NCI-H226 (cell line): Measurements from ENCODE around the gene SMARCD2.
A peak's percentile ranks its signal among the peaks of the same experiment; 100 is the strongest.

ENCODE experiments used
- DNase-seq: peaks from one replicate; pipeline ENCODE4 v3.0.0-alpha.2; 2015

Gene SMARCD2

DNA sequence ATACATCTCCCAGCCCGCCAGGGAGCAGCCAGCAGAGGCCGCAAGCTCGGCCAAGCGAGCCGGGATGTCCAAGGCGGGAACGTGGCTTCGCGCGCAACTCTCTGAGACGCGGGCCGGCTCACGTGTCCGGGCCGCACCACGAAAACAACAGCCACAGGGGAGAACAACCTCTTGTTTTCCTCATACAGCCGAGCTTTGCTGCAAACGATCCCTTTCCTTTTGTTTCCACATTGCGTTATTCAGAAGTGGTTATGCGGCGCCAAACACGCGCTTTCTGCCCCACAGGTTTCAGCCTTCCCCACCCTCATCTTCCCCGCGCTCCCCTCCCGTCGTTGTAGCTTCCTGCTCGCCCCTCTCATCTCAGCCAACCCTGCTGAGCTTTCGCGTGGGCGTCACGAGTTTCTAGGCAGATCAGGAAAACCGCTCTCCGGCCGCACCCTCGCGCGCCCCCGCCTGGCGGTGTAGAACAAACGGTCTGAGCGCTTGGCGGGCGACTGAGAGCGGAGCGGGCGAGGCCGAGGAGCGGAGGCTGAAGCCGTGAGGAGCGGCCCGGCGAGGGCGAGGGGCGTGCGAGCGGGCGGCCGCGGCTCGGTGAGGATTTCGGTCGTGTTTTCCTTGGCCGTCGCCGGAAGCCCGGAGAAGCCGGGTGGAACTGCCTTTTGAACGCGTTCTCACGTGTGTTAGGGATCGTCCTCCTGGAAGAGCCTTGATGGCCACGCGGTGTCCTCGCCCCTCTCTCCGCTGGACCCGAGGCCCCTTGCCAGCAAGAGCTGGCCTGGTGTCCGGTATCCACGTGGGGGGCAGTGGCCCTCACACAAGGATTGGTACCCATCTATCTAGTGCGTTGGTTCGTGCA lies 6.6 kb upstream of the SMARCD2 start:
- DNase-seq = peak; percentile 54

DNA sequence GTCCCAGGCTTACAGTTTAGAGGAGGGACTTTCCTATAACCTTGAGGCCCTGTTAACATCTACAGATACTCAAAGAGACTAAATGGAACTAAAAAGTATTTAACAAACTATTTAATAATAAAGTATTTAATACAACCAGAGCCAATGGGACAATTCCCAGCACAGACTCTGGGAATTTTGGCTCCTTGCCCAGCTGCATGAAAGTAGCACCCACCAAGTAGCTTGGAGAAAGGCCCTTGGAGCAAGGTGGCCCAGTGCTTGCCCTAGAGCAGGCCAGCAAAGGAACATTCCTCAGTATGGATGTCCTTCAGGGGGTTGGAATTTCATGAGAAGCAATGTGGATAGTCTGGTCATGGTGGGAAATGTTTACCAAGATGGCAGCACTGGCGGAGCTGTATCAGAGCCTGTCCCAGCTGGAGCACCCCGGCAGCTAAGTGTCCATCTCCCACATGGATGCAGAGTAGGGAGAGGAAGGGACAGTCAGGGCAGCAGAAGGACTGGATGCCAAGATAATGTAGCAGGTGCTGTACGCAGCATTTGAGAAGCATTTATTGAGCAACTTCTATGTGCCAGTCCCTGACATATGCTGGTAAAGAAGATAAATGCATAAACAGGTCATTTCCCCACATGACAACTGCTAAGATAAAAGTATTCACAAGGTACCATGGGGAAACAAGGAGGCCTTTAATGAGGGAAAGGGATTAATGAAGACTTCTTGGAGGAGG lies 5.2 kb upstream of the SMARCD2 start:
- no peak for DNase-seq

DNA sequence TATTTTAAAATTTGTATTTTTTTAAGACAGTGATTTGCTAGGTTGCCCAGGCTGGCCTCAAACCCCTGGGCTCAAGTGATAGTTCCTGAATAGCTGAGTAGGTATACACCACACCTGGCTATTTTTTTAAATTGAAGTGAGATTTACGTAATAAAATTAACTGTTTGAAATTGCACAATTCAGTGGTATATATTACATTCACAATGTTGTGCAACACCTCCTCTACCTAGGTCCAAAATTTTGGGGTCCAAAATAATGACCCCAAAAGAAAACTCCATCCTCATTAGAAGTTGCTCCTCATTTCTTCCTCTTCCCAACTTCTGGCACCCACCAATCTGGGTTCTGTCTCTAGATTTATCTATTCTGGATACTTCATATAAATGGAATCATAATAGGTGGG lies 3.0 kb upstream of the SMARCD2 start:
- DNase-seq = no peak

DNA sequence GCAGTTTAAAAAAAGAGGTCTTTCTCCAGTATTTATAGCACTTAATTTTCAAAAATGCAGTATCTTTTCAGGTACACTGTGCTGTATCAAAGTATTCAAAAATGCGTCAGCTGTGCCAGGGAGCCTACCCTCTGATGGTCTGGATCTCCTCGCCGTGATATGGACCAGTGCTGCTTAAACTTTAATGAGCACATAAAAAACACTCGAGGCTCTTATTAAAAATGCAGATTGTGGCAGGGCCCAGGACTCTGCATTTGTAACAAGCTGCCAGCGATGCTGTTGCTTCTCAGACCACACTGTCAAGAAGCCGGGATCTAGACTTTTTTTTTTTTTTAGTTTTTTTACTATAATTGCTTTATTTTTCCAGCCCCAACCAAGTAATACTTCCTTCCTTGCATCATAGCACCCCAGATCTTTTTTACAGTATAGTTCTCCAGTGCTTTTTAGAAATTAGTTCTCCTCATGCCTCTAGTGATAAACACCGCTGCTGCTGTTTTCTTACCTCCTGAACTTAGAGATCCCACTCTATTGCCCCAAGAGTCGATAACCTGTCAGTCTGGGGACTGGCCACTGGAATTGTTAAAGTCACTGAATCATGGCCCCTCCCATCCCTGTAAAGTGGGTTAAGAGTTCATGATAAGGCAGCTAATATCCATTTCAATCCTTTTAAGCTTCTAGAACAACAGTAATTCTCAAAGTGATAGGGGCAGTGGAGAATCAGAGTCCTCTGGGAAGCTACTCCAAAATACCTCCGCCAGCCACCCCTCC lies 1.6 kb upstream of the SMARCD2 start:
- DNase-seq = no peak

DNA sequence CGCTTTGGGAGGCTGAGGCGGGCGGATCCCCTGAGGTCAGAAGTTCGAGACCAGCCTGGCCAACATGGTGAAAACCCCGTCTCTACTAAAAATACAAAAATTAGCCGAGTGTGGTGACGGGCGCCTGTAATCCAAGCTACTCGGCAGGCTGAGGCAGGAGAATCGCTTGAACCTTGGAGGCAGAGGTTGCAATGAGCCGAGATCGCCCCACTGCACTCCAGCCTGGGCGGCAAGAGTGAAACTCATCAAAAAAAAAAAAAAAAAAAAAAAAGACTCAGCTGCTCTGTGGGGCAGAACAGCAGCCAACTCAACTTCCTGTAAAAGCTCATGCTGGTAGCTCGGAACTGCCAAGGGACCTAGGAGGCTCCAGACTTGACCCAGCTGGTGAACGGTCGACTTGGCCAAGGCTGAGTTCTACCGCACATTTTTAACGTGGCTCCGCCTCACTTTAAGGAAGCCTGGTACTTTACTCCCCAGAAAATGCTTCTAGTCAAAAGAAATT lies 953 bp upstream of the SMARCD2 start:
- DNase-seq = peak; percentile 38

DNA sequence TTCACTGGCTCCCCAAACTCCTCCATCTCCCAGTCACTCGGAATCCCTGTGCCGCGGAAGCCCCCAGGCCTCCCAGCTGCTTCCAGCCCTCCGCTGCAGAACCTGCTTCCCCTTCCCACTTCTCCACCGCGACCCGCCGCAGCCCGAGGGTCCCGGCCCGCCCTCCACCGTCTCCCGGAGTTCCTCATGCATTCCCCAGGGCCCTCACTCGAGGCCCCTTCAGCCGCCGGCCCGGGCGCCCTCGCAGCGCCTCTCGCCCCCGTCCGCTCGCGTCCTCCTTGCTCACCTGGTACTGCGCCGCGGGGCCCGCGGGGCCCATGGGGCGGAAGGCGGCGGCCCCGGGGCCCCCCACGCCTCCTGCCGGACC lies 329 bp downstream of the SMARCD2 start:
- no peak for DNase-seq

DNA sequence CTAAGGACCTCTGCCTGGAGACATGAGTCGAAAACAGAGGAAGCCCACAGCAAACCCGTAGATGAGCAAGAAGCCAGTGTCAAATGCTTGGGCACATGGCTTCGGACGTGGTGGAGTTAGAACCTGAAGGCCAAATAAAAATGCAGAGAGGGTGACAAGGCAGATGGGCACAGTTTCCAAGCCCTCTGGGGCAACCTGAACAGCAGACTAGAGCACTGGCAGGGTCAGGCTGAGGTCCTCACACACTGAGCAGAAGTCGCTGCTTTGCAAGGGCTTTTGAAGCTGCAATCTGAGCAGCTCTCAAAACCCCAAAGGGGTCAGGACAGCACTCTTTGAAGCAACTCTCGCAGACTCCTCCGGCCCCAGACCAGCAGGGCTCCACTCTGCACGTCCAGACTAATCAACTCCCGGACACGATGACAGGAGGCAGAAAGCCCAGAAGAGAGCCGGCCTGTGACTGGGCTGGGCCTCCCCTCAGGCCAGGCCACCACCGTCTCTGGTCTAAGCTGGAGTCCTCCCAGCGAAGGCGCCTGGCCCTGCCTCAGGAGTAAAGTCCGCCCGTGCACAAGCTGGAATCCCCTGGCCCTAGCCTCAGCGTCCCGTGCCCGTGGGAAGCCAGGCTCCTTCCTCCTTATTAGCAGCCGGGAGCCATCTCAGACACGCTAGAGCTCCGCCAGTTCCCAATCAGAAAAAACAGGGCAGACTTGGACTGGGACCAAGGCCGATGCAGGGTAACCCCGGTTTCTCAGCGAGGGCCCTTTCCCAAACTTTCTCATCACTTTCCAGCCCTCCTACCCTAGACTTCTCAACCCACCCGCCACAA lies 924 bp downstream of the SMARCD2 start:
- DNase-seq = peak; percentile 13

DNA sequence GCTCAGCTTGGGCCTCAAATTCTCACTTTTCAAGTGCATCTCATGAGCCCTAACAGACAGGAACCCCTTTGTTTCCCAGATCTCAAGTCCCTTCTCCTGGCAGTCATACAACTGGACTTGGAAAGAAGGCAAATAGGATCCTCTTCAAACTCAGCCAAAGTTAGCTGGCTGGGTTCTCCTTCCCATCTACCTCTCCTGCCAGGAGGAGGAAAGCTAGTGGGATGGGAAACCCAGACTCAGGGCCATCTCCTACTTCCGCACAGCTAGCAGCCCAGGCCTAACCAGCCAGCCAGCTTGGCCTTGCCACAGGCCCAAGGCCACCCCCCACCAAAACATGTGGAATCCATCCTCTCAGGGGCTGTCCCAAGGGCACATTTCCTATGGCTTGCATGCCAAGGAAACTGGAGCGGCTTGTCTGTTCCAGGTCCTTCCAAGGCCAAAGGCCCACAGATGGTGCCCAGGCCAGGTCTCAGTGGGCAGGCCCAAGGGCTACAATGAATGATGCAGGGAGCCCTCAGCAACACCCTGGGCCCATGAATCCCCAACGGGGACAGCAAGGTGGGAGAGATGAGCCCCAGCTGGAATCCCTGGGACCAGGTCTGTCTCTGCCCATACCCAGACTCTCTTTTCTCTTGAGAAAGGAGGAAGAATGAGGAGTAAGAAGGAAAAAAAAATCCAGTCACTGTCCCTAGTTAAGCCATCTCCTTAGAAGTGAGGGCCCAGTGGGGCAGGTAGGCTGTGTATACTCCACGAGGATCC lies 1.7 kb downstream of the SMARCD2 start:
- no peak for DNase-seq

DNA sequence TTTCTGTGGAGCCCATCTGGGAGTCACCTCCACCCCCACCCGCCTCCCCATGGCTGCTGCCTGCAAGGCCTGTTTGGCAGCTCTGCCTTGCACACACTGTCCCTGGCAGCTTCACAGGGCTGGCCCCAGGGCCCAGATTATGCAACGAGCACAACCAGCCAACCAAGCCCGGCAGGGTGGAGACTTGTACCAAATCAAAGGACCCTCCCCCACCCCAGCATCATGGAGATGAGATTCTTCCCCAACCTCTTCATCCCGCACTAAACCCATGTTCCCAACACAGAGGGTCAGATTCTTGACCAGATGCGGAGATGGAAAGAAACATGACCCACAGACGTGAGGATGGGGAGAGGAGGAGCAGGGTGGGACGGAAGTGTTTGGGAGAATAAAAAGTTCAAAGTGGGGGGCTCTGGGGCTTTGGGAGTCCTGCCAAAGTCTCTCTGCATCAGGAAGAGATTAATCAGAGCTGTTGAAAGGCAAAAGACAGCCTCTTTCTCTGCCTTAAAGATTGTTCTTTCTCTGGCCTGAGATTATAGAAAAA lies 3.8 kb downstream of the SMARCD2 start:
- peak; percentile 26 for DNase-seq

DNA sequence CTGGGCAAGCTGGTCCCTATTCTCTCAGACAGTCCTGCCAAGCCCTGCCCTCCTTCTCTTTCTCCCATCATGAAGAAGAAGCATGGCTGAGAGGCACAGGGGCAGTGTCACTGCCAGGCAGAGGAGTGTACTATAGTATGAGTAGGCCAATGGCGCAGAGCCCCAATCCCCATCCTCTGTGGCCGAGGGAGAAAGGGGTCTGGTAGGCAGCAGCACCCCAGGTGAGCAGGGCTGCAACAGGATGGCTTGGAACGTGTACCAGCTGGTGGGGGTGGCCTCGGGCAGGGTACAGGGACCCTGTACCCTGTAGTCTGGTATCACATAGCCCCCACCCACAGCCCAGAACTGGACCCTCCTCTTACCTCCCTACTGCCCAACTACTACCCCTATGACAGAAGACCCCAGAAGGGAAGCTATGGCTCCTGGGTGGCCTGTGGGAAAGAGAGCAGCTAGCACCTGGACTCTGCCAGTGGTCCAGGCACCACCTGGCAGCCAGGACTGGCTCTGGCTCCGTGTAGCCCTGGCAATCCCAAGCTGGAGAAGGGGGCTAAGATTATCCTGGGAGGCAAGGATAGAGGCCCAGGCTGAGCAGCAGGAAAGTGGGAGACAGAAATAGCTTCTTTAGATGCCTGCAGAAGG lies 4.4 kb downstream of the SMARCD2 start:
- DNase-seq = no peak

DNA sequence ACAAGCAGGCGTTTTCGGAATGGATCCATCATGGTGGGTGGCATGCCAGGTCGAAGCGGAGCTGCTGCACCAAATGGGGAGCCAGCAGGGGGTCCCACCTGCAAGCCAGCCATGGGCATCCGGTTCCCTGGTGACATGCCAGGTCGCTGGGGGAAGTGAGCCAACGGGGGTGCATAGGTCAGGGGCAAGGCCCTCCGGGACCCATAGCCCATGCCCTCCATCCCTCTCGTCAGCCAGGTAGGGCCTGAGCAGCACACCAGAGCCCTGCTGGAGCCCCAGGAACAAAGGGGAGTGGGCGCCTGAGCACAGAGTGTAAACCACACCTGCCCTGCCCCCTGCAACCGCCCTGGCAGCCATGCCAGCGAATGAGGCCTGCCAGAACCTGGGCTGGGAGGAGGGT lies 5.0 kb downstream of the SMARCD2 start:
- no peak for DNase-seq

DNA sequence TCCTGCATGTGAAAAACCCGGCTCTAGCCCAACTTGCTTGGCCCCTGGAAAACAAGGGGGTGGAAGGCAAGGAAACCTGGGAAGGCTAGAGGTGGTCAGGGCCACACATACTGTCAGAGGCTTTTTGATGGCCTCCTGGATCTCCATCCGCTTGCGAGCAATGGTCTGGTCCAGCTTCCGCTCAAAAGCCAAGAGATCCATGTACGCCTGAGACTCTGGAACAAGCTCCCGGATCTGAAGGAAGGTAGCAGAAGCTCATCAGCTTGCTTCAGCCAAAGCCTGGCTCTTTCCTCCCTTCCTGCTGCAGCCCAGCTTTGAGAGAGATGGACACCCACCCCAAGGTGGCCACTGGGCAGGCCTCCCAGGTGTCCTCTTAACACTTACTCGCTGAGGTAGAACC lies 5.7 kb downstream of the SMARCD2 start:
- DNase-seq = no peak

DNA sequence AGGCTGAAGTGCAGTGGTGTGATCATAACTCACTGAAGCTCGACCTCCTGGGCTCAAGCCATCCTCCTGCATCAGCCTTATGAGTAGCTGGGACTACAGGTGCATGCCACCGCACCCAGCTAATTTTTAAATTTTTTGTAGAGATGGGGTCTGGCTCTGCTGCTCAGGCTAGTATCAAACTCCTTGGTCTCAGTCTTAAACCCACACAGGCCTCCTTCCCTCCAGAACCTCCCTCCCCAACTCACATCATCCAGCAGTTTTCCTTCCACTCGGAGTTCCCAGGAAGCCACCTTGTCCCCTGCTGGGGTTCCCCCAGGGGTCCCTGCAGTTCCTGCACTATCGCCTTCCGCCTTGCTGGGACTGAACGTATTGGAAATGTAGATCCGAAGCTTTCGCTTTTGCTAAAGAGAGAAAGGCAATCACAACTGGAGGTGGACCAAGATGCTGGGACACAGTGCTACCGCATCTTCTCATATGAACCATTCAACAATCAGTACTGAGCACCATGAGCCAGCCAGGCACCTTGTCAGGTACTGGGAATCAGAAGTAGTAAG lies 7.2 kb downstream of the SMARCD2 start:
- no peak for DNase-seq

DNA sequence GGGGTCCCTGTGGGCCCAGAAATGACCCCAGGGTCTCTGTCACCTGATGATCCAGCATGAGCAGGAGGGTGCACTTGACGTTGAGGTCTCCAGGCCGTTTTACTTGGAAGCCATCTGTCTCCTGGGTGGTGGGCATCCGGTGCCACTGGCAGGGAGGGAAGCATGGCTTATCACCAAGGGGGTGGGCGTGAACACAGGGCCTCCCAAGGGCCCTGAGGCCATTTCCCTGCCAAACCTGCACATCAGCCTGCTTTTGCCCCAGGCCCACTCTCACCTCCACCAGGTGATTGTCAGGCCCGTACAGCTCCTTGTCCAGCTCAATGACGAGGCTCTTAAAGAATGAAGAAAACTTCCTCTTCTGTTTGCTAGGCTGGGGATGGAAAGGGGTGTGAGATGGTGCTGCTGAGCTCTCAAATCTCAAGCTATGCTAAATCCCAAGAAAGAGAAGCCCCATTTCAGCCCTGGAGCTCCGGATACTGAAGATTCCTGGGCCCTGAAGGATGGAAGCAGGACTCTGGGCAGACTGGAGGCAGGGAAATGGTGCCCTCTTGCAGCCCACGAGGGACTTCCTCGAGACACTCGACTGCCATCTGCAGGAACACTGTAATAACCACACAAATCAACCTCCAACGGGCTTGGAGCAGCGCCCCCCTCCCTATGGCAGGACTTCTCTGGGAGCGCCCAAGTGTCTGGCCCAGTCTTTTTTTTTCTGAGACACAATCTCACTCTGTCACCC lies 7.9 kb downstream of the SMARCD2 start:
- peak; percentile 68 for DNase-seq

DNA sequence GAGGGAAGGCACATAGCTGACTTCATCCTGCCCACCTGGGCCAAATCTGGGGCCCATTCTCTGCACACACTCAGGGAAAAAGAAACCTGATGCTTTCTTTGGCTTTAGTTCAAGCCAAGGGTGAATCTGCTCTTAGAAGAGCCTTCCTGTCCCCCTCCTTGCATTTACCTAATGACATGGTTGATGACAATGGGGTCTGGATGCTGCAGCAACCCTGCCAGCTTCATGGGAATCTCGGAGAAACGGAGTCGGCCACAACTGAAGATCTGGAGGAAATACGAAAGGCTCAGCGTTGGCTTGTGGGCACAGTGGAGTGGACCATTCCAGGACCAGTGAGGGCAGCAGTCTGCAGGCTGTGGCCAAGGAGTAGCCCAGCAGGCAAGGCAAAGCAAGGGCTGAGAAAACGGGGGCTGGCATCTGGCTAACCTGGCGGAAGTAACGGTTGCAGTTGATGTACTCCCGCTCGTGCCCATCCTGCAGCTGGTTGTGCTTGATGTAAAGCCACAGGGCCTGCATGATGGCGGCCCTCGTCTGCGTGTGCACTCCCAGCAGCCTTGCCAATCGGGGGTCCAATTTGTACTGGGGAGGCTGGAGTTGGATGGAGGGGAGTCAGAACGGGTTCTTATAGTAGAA lies 8.6 kb downstream of the SMARCD2 start:
- no peak for DNase-seq

DNA sequence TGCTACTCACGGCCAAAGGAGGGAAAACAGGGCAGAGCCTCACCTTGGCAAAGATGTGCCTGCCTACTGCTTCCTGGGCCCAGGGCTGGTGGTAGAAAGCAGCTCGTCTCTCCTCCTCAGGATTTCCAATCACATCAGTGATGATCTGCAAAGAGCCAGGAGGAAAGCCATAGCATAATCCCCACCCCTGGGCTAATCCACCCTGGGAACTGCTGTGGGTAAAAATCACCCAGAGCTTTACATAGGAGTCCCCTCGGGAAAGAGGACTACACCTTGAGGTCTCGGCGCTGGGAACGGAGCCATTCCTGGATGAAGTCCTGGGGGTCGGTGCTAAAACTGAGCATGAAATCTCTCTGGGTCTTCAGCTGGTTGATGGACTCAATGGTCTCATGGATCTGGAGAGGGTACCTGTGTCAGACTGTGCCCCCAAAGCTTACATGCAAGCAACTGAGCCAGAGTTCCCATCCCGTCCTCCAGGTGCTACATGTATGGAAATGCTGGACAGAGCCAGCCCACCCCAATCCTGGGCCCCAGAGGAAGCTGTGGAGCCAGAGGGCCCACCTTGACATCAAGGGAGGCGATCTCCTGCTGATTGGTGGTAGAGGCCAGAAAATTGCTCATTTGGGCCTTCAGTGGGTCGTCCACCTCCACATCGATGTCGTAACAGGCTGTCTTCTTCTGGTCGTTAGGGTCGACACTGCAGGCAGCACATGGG lies 9.3 kb downstream of the SMARCD2 start:
- no peak for DNase-seq

DNA sequence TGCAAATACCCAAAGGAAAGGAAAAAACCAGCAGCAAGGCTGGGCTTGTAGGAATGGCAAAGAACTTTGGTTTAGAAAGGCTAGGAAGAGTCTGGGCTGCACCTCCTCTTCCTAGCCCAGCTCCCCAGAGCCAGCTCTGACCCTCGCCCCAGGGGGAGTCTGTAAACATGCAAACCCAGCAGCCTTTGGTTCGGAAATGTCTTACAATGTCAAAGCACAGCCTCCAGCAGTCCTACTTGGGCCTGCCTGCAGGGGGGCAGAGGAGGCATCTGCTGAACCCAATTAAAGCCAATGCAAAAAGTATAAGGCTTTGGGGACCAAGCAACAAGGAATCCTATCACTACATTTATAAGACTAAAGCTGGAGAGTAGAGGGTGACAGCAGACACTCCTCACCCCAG lies 10.0 kb downstream of the SMARCD2 start:
- no peak for DNase-seq

DNA sequence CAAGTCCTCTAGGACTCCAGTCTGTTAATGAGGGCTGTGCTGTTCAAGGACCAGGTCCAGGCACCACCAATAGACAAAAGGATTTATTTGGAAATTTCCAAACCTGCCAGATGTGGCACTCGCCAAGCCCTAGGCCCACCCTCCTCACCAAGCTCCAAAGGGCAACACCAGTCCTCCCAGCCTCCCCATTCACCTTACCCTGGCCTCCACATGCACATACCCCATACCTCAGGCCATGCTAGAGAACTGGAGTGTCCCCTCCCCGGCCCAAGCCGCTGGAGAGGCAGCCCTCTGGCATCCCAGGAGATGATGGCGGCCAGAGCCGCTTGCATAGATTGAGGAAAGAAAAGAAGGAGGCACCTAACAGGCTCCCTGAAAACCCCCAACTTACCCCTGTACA lies 10.5 kb downstream of the SMARCD2 start:
- no peak for DNase-seq

DNA sequence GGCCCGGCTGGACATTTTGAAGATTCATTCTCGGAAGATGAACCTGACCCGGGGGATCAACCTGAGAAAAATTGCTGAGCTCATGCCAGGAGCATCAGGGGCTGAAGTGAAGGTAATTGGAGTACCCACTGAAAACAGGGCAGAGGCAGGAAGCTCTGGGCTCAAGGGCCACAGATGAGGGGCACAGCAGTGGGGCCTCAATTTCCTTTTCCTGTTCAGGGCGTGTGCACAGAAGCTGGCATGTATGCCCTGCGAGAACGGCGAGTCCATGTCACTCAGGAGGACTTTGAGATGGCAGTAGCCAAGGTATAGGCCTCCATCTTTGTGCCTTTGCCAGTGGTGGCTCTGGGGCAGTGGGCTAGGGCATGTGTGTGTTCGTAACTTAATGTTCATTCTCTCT lies 11.0 kb downstream of the SMARCD2 start:
- DNase-seq = no peak
